GM18907 (cell line): Measurements from ENCODE around the gene PTS.

Experiments
- ATAC-seq: cut with Tn5 transposase; IDR thresholded peaks from one replicate; pipeline ENCODE4 v1.9.1; 2021; ENCODE audit warnings: mild to moderate bottlenecking, moderate library complexity; ENCODE audit not compliant: unreplicated experiment

PTS gene

DNA sequence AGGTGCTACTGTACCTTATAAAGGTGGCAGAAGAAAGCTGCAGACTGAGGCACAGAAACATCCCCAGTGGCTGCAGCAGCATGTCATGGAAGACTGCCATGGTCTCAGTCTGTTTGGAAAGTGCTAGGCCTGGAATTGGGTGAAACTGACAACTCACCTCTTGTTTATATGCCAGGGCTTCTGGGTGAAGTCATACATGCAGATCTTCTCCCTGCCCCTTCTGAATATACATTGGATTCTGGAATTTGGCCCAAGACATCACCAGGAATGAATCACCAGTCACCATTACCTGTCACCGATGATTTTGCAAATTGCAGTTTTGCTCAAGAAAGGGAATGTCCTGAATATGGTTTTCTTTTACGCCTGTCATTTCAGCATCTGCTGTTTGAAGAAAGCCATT is 34.3 kb downstream of the PTS start, which contains the start of gene PLET1:
PLET1 (minus strand) TSS at position 371 of the 400 bp plus-strand sequence; CDS start at position 100, 271 bp downstream.
- ATAC-seq = no peak

DNA sequence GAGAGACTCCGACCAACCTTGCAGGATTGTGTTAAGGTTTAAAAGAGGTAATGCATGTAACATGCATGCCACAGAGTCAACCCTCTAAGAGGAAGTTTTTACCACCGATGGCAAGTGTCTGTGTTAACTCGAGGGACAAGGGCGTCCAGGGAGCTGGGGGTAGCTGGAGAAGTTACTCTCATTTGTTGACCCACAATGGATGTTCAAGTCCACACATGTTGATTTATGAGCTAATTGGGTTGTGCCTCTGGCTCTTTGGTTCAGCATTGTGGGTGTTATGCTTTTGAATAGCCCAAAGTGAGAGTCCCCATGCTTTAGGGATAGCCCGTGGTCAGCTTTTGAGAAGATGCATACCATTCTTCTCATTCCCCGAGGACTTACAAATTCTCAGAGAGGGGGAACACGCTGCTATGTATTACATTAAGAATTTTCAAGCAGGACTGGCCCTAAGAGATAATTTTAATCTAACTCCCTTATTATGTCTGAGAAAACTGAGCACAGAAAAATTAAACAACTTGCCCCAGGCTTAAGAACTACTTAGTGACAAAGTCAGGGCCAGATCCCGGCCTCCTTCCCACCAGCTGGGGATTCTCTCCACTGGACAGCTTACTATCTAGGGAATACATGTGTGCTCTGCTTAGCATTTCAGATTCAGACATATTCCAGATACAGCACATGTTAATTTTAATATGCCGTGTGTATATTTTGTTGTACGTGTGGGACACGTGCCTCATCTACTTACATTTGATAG is 39.6 kb downstream of the PTS start:
- no peak for ATAC-seq

DNA sequence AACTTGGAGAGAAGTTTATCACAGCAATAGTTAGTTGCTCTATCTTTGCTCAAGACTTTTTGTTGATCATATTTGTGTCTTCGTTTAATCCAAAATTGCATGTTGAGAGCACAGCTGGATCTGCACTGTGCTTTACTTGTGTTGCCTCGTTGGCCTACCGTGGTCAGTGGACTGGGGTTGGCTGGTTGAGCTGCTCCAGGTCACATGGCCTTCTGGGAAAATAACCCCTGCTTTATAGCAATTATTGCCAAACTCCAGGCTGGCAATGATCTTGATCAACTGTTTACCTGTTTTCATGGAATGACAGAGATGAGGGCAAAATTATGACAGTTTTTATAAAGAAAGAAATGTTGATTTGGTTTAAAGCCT is 40.2 kb downstream of the PTS start:
- ATAC-seq = no peak

DNA sequence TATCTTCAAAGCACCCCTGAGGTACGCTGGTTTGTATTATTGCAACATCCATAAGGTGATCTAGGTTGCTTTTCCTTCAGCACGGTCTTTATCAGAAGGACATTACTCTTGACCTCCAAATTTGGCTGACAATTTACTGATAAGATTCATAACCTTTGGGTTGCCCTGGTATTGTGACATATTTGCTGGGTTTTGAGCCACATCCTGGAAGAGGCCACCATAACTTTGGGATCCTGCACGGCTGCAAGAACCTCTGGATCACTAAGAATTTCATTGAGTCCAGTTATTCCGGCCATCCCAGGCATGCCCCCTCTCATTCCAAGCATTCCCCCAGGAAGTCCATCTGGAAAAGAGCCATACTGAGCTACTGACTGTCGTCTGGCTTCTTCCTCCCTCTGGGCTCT is 41.0 kb downstream of the PTS start:
- ATAC-seq = no peak

DNA sequence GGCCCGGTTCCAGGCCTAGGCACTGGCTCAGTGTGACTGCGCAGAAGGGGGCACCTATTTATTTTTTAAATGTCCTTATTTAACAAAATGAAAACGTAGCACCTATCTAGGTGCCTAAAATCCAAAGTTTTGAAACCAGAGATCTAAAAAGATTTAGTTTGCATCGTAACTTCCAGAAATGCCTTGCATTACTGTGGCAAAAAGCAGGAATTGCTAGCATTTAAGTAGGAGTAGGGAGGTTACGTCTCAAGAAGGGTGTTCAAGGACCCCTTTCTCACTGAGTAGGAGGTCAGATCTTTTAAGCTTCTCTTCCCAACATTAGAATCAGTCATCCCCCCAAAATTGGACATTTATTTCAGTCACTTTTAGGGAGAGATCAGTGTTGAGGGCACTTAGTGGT is 42.2 kb downstream of the PTS start:
- no peak for ATAC-seq

DNA sequence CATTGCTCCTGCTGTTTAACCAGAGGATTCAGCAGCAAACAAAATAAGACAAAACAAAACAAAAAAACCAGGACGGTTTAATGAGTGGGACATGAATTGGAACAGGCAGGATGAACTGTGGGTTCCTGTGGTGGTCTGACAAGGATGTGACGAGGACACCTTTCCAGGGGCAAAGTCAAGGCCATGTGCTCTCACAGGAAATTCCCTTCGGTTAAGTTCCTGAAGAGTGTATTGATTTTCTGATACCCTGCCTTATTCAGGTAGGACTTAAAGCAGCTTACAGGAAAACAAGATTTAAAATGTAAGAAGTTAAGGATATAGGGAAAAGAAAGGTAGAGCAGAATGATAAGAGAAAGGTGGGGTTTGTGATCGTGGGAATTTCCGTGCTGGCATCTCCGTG is 42.9 kb downstream of the PTS start:
- ATAC-seq = no peak

DNA sequence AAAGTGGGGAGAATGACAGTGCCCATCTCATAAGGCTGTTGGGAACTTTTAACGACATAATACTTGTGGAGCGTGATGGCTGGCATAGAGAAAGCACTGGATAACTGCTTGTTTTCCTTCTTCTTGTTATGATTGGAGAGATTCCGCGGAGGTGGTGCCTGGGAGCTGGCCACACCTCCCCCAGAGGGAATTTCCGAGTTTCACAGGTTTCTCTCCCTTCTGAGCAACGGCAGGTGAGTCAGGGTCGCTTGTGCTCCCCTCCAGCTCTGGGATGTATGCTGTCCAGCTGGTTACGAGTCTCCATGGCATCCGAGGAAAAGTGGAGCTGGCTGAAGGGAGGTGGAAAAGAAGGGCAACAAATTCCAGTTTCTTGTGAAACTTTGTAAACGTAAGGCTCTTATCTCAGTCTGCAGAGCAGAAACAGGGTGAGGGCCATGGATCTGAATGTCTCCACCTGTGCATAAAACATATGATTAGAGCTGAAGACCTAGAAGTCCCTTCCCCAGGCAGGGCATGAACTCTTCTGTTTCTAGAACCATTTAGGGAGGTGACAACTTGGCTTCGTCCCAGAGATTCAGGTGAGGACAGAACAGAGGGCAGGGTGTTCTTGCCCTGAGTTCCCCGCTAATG is 44.4 kb downstream of the PTS start:
- ATAC-seq = no peak

DNA sequence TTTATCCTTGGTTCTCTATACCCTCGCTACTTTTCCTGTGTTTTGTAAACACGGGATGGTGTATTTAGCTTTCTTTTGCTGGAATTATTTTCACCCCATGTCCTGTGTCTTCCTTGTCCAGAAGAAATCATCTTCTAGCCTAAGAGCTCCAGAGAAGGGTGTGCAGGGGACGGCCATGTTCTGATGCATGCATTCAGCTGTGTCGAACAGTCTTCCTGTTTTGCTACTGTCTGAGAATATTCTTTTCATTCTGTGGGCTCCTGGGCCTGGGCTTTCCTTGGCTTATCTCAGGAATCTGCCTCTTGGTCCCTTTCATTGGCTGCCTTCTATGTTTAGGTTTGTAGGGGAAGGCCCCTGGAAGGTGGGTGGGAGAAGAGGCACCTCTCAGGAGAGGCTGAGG is 45.0 kb downstream of the PTS start:
- no peak for ATAC-seq

DNA sequence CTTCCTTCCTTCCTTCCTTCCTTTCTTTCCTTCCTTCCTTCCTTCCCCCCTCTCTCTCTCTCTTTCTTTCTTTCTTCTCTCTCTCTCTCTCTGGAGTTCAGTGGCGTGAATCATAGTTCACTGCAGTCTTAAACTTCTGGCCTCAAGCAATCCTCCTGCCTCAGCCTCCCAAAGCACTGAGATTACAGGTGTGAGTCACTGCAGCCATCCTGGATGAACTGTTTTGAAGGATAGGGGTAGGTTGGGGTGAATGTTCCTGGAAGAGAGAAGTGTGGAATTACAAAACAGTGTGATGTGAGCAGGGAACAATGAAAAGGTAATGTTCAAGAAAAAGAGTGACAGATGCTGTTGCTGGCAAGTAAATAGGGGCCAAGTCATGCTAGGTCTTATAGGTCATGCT is 46.8 kb downstream of the PTS start:
- no peak for ATAC-seq

DNA sequence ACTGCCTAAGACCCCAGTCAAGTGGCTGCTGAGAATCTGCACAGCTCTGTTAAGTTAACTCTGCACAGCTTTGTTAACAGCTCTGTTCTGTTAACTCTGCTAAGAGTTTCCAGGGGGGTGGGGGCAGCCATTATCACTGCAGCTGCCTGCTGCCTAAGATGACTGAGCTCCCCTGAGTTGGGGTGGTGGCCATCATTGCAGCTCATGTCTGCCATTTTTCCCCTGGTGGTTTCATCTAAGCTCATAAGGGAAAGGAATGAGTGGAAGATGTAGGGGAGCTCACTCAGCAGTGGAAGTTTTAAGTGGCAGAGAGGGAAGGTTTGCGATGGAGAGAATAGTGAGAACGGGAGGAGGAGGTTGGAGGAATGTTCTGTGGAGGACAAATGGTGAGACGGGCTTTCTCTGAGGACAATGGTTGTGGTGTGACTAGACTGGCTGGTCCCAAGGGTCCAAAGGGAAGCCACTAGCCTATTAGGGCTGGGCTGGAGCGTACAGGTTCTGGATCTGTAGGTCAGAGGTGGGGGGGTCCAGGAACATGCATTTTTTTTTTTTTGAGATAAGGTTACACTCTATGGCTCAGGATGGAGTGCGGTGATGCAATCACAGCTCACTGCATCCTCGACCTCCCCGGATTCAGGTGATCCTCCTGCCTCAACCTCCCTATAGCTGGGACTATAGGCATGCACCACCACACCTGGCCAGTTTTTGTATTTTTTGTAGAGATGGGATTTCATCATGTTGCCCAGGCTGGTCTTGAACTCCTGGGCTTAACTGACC is 48.0 kb downstream of the PTS start:
- no peak for ATAC-seq

DNA sequence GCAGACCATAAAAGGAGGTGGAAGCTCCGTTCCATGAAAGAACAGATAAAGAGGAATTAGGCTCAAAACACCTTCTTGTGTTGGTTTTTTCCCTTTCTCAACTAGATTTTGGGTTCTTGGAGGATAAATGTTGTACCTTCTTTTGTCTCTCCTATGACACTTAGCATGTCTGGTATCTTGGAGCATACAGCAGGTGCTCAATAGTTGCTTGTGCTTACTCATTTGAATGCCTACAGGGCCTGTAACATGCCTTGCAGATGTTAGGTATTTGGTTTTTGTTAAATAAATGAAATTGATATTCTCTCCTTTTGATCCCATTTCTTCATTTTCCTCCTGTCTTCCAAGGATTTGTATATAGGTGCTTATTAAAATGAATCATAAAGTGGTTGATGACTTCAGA is 50.8 kb downstream of the PTS start:
- no peak for ATAC-seq

DNA sequence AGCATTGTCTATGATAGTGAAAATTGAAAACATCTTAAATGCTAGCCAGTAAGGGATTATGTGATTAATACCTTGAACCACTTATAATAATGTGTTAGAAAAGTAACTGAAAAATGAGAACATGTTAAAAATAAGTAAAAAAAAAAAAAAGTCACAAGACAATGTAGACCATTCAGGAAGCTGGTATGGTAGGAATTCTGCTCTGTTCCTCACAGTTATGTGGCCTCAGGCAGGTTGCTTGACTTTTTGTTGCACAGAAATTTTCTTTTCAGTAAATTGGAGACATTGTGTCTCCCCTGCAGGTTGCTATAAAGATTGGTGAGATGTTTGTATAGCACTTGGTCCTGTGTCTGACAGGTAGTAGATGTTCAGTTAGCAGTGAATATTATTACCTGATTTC is 51.7 kb downstream of the PTS start:
- ATAC-seq = no peak

DNA sequence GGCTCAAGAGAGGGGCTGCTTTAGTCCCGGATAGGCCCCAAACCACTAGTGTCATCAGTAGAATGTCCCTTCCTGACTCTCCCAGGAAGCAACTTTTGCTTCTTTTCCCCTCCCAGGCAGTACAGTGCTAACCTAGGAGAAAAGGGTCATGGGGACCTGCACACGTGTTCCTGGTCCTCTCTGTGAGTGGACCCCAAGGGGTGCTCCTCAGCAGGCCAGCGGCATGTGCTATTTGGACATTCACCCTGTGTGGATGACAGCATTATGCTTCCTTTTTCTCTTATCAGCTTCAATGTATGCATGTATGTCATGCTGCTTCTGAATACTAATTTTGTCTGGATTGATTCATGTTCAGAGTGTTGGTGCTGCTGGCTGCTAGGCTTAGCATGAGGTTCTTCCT is 52.6 kb downstream of the PTS start:
- no peak for ATAC-seq

DNA sequence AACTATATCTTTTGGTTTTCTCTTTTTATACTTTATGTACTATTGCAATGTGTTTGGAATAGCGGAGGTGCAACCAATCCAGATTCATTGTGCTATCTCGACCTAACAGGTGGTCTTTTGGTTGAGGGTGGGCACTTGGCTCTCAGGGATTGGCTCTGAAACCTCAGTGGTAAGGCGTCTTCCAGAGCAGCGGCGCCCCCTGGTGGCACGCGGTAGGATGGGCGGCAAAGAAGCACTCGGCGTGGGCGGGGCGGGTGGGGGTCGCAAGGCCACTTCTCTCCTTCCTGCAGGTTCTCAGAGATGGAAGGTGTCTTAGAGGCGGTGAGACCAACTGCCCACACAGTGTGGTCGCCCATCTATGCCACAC is 53.7 kb downstream of the PTS start:
- ATAC-seq = peak; percentile 58

DNA sequence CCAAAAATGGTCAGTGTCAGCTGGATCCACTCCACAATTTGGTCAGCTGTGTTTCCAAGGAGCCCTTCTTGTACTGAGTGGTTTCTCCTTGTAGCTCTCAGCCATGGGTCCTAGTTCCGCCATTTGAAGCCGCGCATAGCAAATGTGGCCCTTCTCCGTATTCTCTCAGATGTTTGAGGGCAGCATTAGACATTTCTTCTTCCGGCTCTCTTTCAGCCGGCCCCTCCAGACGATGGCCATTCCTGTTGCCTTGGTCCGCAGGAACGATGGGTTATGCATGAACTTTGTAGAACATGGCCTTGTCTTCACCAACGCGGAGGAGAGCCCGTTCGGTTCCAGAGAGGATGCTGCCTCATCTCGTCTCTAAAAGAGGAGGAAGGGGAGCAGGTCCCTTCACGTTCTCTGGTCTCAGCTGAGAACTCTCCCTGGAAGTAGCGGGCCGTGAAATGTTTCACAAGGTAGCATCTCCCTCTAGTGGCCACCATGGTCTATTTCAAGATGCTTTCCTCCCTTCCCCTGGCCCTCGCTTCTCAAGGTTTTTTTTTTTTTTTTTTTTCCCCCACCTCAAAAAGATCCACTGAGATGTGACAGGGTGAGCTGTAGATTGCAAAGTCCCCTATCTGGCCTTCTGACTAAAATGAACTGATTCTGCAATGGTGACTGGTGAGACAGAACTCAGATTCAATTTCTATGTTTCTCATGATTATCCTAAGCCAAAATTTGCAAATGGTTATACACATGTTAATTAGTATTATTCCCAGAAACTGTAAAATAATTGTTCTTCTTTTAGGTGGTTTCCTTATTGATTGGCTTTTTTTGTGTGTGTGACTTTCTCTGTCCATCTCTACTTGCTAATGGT is 54.3 kb downstream of the PTS start:
- peak; percentile 77 for ATAC-seq

DNA sequence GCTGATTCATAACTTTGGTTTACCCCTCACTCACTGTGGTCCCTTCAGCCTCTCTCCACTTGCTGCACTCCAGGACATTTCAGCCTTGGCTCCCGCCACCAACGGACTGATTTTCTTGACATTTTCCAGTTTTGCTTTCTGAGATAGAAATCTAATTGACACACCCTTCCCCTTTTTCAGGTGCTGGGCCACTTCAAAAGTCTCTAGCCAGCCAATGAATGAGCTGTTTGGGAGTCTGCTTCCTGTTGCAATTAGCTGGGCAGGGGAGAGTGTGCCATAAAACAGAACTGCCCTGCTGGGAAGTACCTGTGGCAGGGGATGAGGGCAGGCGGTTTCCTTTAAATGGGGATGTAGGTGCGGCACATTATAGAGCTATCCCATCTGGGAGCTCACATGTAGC is 55.5 kb downstream of the PTS start:
- no peak for ATAC-seq
